Muscle layer of duodenum (tissue), 2 donors: Measurements from ENCODE around the gene AQP1.

Experiments
- H3K27ac ChIP-seq: one replicate; pipeline ENCODE4 v1.7.0; 2013; ENCODE audit warnings: mild to moderate bottlenecking, low read length
- H3K27me3 ChIP-seq: one replicate; pipeline ENCODE4 v1.7.0; 2013; ENCODE audit warnings: low read depth, mild to moderate bottlenecking, control low read depth, low read length
- H3K36me3 ChIP-seq, 2 donors: one replicate each; pipeline ENCODE4 v1.7.0; 2013; ENCODE audit warnings: low read length in 2 of 2, control low read depth in 1 of 2, mild to moderate bottlenecking in 1 of 2; ENCODE audit not compliant: insufficient read depth in 2 of 2, control insufficient read depth in 1 of 2
- H3K4me1 ChIP-seq, 2 donors: one replicate each; pipeline ENCODE4 v1.7.0; 2013; ENCODE audit warnings: low read length in 2 of 2, mild to moderate bottlenecking in 2 of 2, control low read depth in 1 of 2, moderate library complexity in 1 of 2; ENCODE audit not compliant: insufficient read depth in 2 of 2, control insufficient read depth in 1 of 2
- H3K4me3 ChIP-seq, 2 donors: one replicate each; pipeline ENCODE4 v1.7.0; 2013; ENCODE audit warnings: low read length in 2 of 2, low read depth in 1 of 2, mild to moderate bottlenecking in 1 of 2
- H3K9me3 ChIP-seq, 2 donors: one replicate each; pipeline ENCODE4 v1.7.0; 2013; ENCODE audit warnings: low read length in 2 of 2, control low read depth in 1 of 2, mild to moderate bottlenecking in 1 of 2; ENCODE audit not compliant: control insufficient read depth in 1 of 2
- donor health status: healthy.

The AQP1 gene

DNA sequence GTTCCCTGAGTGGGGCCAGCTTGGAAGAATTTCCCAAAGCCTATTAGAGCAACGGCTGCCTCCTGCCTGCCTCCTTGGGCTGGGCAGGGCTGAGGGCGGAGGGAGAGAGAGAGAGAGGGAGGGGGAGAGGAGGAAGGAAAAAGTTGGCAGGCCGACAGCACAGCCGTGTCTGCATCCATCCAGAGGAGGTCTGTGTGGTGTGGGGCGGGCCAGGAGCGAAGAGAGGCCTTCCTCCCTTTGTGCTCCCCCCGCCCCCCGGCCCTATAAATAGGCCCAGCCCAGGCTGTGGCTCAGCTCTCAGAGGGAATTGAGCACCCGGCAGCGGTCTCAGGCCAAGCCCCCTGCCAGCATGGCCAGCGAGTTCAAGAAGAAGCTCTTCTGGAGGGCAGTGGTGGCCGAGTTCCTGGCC lies at the start of gene AQP1:
TSS of gene AQP1 (plus strand) at position 293 of the 409 bp plus-strand sequence. CDS start at position 350, 57 bp downstream.
- H3K27ac ChIP-seq, result peak within 1 kb of the TSS; percentile 45
- H3K27me3 ChIP-seq, result no peaks in the 10 kb centered on the region
- no peaks in the 10 kb centered on the region for H3K9me3 ChIP-seq
- peaks cover 2 to 64% of the 10 kb centered on the region in 2 donors for H3K4me1 ChIP-seq
- peak within 1 kb of the TSS; percentile 55 to 61 for H3K4me3 ChIP-seq
- no peaks in the 10 kb centered on the region for H3K36me3 ChIP-seq

DNA sequence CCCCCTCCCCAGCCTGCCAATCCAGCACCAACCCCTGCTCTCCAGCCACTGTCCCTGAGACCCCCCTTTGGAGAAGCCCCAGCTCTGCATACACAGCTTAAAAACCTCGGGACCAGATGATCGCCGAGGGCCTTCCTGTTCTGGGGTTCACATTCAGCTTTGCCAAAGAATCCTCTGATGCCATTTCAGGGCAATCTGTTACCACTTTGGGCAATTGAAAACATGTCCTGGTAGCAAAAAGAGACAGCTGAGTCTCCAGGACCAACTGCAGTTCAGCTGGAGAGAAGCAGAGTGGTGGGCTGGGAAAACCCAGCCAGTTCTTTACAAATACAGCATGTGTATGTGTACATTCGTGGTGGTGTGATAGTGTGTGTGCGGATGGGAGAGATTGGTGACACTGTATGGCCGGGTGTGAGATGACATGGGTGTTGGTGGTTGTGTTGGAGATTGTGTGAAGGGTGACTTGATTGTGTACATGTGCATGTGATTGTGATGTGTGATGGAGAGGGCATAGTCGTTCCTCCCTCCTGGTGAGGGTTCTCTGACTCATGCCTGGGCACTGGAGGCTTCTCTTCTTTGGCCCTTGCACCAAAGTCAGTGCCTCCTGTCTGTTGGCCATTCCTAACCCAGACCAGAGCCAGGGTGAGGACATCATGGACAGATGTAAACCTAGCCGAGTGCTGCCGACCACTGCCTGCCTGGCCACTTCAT lies 48.5 kb upstream of the AQP1 start:
- no peak overlapping the region for H3K27ac ChIP-seq
- H3K4me3 ChIP-seq, result no peak overlapping the region
- H3K27me3 ChIP-seq, result no peaks in the 10 kb centered on the region
- peaks cover 4 to 9% of the 10 kb centered on the region in 2 donors for H3K4me1 ChIP-seq
- no peaks in the 10 kb centered on the region for H3K9me3 ChIP-seq
- H3K36me3 ChIP-seq, result peaks cover 0 to 5% of the 10 kb centered on the region in 2 donors

DNA sequence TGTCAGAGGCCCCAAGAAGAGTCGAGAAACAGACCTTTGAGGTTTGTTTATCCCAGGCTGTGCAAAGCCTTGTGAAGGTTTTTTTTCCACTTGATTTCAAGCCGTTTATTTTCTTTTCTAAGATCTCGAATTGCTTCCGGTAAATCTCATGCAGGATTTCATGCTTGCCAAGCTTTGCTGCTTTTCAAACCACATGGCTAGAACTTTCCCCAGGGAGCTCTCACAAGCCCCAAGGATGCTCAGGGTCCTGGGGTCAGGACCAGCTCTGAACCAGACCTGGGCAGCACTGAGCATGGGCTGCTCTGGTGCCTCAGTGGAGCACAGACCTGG lies 48.0 kb upstream of the AQP1 start:
- Histone ChIP-seq H3K4me1 (peaks cover 4 to 9% of the 10 kb centered on the region in 2 donors), H3K36me3 (peaks cover 0 to 3% of the 10 kb centered on the region in 2 donors), H3K9me3 (no peaks in the 10 kb centered on the region), H3K27ac (no peak overlapping the region), H3K4me3 (no peak overlapping the region), H3K27me3 (no peaks in the 10 kb centered on the region)

DNA sequence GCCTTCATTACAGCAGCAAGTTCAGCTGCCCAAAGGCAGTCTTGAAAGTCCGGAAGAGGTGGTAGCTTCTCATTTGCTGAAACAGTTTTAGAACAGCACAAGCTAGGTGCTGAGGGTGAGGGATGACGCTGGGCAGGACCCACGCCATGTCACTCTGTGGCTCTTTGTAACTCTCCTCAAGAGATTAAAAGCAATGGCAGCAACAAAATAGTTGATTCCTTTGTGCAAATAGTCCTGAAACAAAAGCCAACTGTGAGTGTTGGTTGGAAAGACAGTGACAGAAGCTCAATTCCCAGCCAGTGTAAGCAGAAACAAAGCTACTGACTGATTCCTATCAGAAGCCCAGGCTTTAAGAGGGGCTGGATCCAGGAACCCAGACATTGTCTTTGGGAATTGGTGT lies 47.6 kb upstream of the AQP1 start:
- H3K27ac ChIP-seq, result no peak overlapping the region
- no peak overlapping the region for H3K4me3 ChIP-seq
- no peaks in the 10 kb centered on the region for H3K27me3 ChIP-seq
- peaks cover 0 to 3% of the 10 kb centered on the region in 2 donors for H3K36me3 ChIP-seq
- H3K4me1 ChIP-seq, result peaks cover 4 to 12% of the 10 kb centered on the region in 2 donors
- H3K9me3 ChIP-seq, result no peaks in the 10 kb centered on the region

DNA sequence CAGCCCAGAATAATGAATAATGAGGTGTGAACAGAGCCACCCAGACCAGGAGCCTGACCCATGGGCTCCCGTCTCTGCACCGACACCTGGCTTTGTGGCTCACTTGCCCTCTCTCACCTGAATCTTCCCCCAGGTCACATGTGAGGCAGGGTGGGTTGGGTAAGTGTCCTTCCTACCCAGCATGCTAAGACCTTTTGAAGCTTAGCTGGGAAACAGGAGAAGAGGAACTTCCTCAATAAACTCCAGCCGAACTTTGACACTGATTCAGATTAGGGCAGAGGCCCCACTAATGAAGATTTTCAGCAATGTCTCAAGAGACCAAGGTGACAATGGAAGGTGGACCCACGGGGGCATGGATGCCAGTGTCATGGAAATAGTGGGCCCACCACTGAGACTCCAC lies 46.6 kb upstream of the AQP1 start:
- no peaks in the 10 kb centered on the region for H3K27me3 ChIP-seq
- H3K9me3 ChIP-seq, result no peaks in the 10 kb centered on the region
- H3K4me1 ChIP-seq, result peaks cover 4 to 22% of the 10 kb centered on the region in 2 donors
- no peak overlapping the region for H3K4me3 ChIP-seq
- H3K27ac ChIP-seq, result no peak overlapping the region
- H3K36me3 ChIP-seq, result peaks cover 0 to 3% of the 10 kb centered on the region in 2 donors

DNA sequence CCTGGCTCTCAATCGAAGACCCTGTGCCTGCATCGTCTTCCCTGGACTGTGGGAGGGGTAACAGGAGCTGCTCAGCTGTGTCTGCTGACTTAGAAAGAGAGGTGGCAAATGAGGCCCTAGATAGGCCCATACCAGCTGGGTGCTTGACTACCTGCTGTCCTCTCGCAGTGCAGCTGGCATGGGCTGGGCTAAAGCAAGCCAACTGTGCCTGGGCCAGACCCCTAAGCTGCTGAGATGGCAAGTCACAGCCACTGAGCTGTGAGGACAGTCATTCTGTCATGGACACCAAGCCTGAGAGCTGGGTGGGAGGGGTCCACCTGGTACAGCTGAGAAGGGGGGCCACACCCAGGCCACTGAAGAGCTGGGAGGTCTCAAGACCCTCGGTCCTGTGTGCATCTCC lies 45.8 kb upstream of the AQP1 start:
- Histone ChIP-seq H3K27me3 (no peaks in the 10 kb centered on the region), H3K9me3 (no peaks in the 10 kb centered on the region), H3K4me3 (no peak overlapping the region), H3K36me3 (no peaks in the 10 kb centered on the region), H3K4me1 (peaks cover 4 to 25% of the 10 kb centered on the region in 2 donors), H3K27ac (no peak overlapping the region)

DNA sequence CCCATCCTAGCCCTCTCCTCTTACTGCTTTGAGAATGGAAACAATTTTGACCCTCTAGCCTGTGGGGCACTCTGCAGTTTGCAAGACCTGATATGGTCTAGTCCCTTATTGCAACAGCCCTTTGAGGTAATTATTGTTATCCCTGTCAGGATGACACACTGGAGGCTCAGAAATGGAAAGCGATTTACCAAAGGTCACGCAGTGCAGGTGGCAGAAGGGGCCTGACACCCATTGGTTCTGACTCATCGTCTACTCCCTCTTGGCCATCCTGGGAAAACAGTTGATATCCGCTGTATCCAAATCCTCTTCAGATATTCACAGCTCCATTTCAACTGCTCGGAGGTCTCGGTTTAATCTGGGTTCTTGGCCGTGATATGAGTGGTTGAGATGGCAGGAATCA lies 44.7 kb upstream of the AQP1 start:
- no peaks in the 10 kb centered on the region for H3K9me3 ChIP-seq
- H3K36me3 ChIP-seq, result no peaks in the 10 kb centered on the region
- H3K4me3 ChIP-seq, result no peak overlapping the region
- peaks cover 4 to 25% of the 10 kb centered on the region in 2 donors for H3K4me1 ChIP-seq
- H3K27me3 ChIP-seq, result no peaks in the 10 kb centered on the region
- no peak overlapping the region for H3K27ac ChIP-seq

DNA sequence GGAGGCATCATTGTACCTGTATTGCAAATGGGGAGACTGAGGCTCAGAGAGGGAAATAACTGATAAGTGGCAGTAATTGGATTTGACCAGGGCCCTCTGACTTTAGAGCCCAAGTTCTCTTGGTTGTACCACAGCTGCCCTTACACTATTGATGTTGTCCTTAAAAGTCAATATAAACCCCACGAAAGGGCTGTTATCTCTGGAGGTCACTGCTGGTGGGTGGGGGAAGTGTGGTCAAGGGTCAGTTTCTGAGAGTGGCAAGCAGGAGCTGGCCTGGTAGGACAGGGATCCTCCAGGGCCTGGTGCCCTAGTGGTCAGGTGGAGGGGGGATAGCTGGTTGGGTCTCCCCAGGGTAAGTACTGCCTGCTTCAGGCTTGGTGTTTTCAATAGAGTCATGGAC lies 44.2 kb upstream of the AQP1 start:
- H3K4me1 ChIP-seq, result peaks cover 4 to 25% of the 10 kb centered on the region in 2 donors
- H3K36me3 ChIP-seq, result peaks cover 2 to 4% of the 10 kb centered on the region in 2 donors
- H3K27ac ChIP-seq, result no peak overlapping the region
- H3K9me3 ChIP-seq, result no peaks in the 10 kb centered on the region
- H3K4me3 ChIP-seq, result no peak overlapping the region
- H3K27me3 ChIP-seq, result no peaks in the 10 kb centered on the region

DNA sequence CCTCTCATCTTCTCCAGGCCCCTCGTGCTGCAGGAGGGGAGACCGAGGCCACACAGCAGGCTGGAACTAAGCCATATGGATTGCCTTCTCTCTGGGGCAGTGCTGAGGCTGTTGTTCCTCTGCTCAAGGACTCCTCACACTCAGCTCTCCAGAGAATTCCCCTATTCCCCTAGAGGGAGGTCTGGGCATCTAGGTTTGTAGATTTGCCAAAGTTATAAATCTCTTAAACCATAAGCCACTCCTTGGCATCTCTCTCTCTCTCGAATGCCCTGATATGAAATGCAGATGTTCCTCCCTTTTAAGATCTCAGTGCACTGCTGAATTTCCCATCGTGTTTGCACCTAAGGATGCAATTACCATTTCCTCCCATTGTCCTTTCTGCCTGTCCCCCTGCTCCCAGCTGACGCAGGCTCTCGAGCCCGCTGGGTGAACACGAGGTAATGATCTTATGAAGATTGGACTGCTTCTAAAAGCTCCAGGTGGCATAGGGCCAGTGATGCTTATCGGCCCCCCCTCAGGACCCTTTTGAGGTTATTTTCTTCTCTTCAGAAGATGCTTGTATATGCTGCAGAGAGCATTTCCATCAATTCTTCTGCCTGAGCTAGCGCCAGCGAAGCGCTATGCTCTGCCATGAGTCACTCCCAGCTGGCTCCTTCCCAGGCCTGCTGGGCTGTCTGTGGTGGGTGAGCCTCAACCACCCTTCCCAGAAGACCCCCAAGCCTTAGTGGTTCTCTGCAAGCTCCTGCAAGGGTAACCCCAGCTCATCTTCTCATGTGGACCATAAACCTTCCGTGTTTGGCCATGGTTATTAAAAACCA lies 41.6 kb upstream of the AQP1 start:
- Histone ChIP-seq H3K4me3 (no peak overlapping the region), H3K27ac (no peak overlapping the region), H3K27me3 (no peaks in the 10 kb centered on the region), H3K9me3 (no peaks in the 10 kb centered on the region), H3K4me1 (peaks cover 4 to 16% of the 10 kb centered on the region in 2 donors), H3K36me3 (peaks cover 6 to 25% of the 10 kb centered on the region in 2 donors)

DNA sequence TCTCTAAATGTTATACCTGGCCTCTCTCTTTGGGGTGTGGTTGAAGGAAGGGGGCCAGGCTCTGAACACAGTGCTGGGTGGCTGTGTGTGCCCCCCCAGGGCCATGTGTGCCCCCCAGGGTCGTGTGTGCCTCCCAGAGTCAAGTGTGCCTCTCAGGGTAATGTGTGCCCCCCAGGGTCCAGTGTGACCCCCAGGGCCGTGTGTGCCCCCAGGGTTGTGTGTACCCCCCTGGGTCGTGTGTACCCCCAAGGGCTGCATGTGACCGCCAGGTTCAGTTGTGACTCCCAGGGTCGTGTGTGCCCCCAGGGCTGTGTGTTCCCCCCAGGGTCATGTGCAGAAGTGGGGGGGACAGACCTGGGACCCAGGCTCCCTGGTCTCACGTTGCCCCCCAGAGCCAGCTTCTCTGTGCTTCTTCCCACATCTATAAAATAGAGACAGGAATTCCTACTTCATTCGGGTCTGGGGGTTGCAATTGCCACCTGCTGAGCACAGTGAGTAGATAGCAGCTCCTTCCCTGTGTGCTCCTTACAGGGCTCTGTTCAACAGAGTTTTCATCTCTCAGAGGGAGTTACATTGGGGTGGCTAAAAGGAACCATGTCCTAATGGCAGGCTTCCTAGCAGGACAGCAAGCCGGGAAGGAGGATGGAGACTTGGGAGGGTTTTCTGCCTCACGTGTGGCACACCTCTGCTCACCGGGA lies 40.7 kb upstream of the AQP1 start:
- Histone ChIP-seq H3K27ac (no peak overlapping the region), H3K4me1 (peaks cover 4 to 16% of the 10 kb centered on the region in 2 donors), H3K36me3 (peaks cover 6 to 35% of the 10 kb centered on the region in 2 donors), H3K4me3 (no peak overlapping the region), H3K9me3 (no peaks in the 10 kb centered on the region), H3K27me3 (no peaks in the 10 kb centered on the region)

DNA sequence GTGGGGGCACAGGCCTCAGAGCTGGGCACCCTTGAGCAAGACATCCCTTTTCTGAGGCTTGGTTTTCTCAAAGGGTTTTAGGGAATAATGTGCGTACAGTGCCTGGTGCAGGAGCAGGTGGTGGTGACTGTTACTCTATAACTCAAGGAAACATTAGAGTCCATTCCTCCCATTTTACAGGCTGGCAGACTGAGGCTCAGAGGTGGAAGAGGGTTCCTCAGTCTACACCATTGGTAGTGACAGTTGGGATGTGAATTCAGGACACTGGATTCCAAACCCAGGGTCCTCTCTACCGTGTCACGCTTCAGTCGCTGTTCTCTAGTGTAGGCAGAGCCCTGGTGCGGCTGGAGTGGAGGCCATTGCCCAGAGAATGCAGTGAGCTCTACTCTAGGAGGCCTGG lies 40.0 kb upstream of the AQP1 start:
- Histone ChIP-seq H3K4me1 (peaks cover 4 to 18% of the 10 kb centered on the region in 2 donors), H3K27ac (no peak overlapping the region), H3K4me3 (no peak overlapping the region), H3K9me3 (no peaks in the 10 kb centered on the region), H3K36me3 (peaks cover 6 to 36% of the 10 kb centered on the region in 2 donors), H3K27me3 (no peaks in the 10 kb centered on the region)
